HepG2 (cell line): ENCODE data around the gene DNPH1. TPM values are rescaled to one million over a fixed set of nuclear protein-coding genes. Genes with fewer than 3 reads are reported as not detected.

Experiments
- AGO2 ChIP-seq: fragments of 200-400 bp; formaldehyde crosslinking; optimal IDR thresholded peaks from 2 replicates; pipeline ENCODE3; 2017; ENCODE audit warnings: mild to moderate bottlenecking, low read depth, low read length, moderate library complexity
- ATM ChIP-seq: fragments of 450-650 bp; IDR thresholded peaks from 2 replicates; pipeline ENCODE4 v1.7.1; 2017; ENCODE audit warnings: mild to moderate bottlenecking, borderline replicate concordance
- ATRX ChIP-seq: sonication (generic); formaldehyde crosslinking; IDR thresholded peaks from 2 replicates; pipeline ENCODE4 v1.4.0; 2020; ENCODE audit warnings: missing genetic modification reagents, borderline replicate concordance
- BRD4 ChIP-seq: sonication (generic); formaldehyde crosslinking; IDR thresholded peaks from 2 replicates; pipeline ENCODE4 v1.4.0; 2020; ENCODE audit warnings: missing genetic modification reagents
- EEA1 ChIP-seq: sonication (generic); formaldehyde crosslinking; IDR thresholded peaks from 2 replicates; pipeline ENCODE4 v1.5.1; 2020; ENCODE audit warnings: mild to moderate bottlenecking, missing genetic modification reagents, borderline replicate concordance
- GTF3A ChIP-seq: sonication (generic); formaldehyde crosslinking; conservative IDR thresholded peaks from 2 replicates; pipeline ENCODE4 v1.4.0; 2020; ENCODE audit warnings: mild to moderate bottlenecking, missing genetic modification reagents
- KDM1A ChIP-seq: IDR thresholded peaks from 2 replicates; pipeline ENCODE4 v1.6.1; 2016; ENCODE audit warnings: missing compliant biosample characterization
- KDM3A ChIP-seq: IDR thresholded peaks from 2 replicates; pipeline ENCODE4 v1.6.1; 2018; ENCODE audit warnings: low read depth, missing compliant biosample characterization
- KDM5A ChIP-seq: fragments of 200-600 bp; sonication (generic); IDR thresholded peaks from 2 replicates; pipeline ENCODE4 v1.7.0; 2018; ENCODE audit warnings: antibody characterized with exemption, mild to moderate bottlenecking, low read length, borderline replicate concordance
- MEIS1 ChIP-seq: sonication (generic); formaldehyde crosslinking; IDR thresholded peaks from 2 replicates; pipeline ENCODE4 v1.9.0; 2021; ENCODE audit warnings: mild to moderate bottlenecking, missing genetic modification reagents, moderate library complexity, borderline replicate concordance
- NRL ChIP-seq: sonication (generic); formaldehyde crosslinking; IDR thresholded peaks from 2 replicates; pipeline ENCODE4 v1.5.0; 2020; ENCODE audit warnings: missing genetic modification reagents, mild to moderate bottlenecking, moderate library complexity, borderline replicate concordance
- ONECUT2 ChIP-seq: sonication (generic); formaldehyde crosslinking; IDR thresholded peaks from 2 replicates; pipeline ENCODE4 v1.4.0; 2020; ENCODE audit warnings: missing genetic modification reagents
- PCBP1 ChIP-seq: fragments of 200-400 bp; formaldehyde crosslinking; IDR thresholded peaks from 2 replicates; pipeline ENCODE4 v1.6.1; 2017; ENCODE audit warnings: mild to moderate bottlenecking, low read depth, low read length, borderline replicate concordance
- PPARG ChIP-seq: conservative IDR thresholded peaks from 2 replicates; pipeline ENCODE4 v1.6.1; 2016; ENCODE audit warnings: missing biosample characterization, missing genetic modification reagents
- RAD51 ChIP-seq: fragments of 450-650 bp; IDR thresholded peaks from 2 replicates; pipeline ENCODE4 v1.6.1; 2016; ENCODE audit warnings: borderline replicate concordance
- REXO4 ChIP-seq: sonication (generic); formaldehyde crosslinking; IDR thresholded peaks from 2 replicates; pipeline ENCODE4 v1.8.0; 2022; ENCODE audit warnings: missing genetic modification reagents, mild to moderate bottlenecking, borderline replicate concordance
- SALL1 ChIP-seq: sonication (generic); formaldehyde crosslinking; IDR thresholded peaks from 2 replicates; pipeline ENCODE4 v1.8.0; 2022; ENCODE audit warnings: mild to moderate bottlenecking, missing genetic modification reagents
- SOX13 ChIP-seq, 3 experiments: fragments of 450-650 bp in 1 of 3; sonication (generic) in 1 of 3; formaldehyde crosslinking in 1 of 3; IDR thresholded peaks in 2 of 3; conservative IDR thresholded peaks in 1 of 3; 2 replicates each; pipeline versions ENCODE4 v1.5.0 to v1.6.1; 2016 to 2020; ENCODE audit warnings: antibody characterized with exemption in 1 of 3, mild to moderate bottlenecking in 1 of 3, missing compliant biosample characterization in 1 of 3, missing genetic modification reagents in 1 of 3, moderate library complexity in 1 of 3
- ZNF232 ChIP-seq: sonication (generic); formaldehyde crosslinking; IDR thresholded peaks from 2 replicates; pipeline ENCODE4 v1.4.0; 2020; ENCODE audit warnings: missing genetic modification reagents, borderline replicate concordance
- ZNF501 ChIP-seq: sonication (generic); formaldehyde crosslinking; IDR thresholded peaks from 2 replicates; pipeline ENCODE4 v1.5.1; 2020; ENCODE audit warnings: mild to moderate bottlenecking, moderate library complexity, missing genetic modification reagents
- ZNF577 ChIP-seq: sonication (generic); formaldehyde crosslinking; IDR thresholded peaks from 2 replicates; pipeline ENCODE4 v1.4.0; 2020; ENCODE audit warnings: mild to moderate bottlenecking, low read depth, missing genetic modification reagents, borderline replicate concordance
- ZSCAN22 ChIP-seq: sonication (generic); formaldehyde crosslinking; IDR thresholded peaks from 2 replicates; pipeline ENCODE4 v1.4.0; 2020; ENCODE audit warnings: mild to moderate bottlenecking, missing genetic modification reagents
- ZUFSP ChIP-seq: sonication (generic); formaldehyde crosslinking; IDR thresholded peaks from 2 replicates; pipeline ENCODE4 v1.9.0; 2021; ENCODE audit warnings: missing genetic modification reagents, mild to moderate bottlenecking, borderline replicate concordance
- polyA plus RNA-seq, 8 experiments: library from polyadenylated mRNA; depleted of rRNA in 3 of 8; stranded (reverse) in 7 of 8; unstranded in 1 of 8; fragments of >200 nt; fragmentation: Illumina TruSeq in 4 of 8; extraction: Trizol in 4 of 8; gene quantifications; 2 replicates each; pipeline versions ENCODE4 v1.2.1 to v1.2.3, GENCODE V29; 2011 to 2016; ENCODE audit warnings: low read depth in 4 of 8, missing spikeins in 1 of 8, mixed read lengths in 1 of 8; ENCODE audit not compliant: insufficient read depth in 1 of 8
- total RNA-seq, 5 experiments: library from RNA; depleted of rRNA; stranded (reverse); fragments of >200 nt; fragmentation: Illumina TruSeq; extraction: Trizol; gene quantifications; 2 replicates each; pipeline ENCODE4 v1.2.3, GENCODE V29; 2016; ENCODE audit warnings: low read depth in 1 of 5
- TF ChIP-seq, protein P1 (sequence below): sonication (generic); formaldehyde crosslinking; IDR thresholded peaks from 2 replicates; pipeline ENCODE4 v1.5.0; 2020; ENCODE audit warnings: missing genetic modification reagents
- TF ChIP-seq, protein P2 (sequence below): sonication (generic); formaldehyde crosslinking; IDR thresholded peaks from 2 replicates; pipeline ENCODE4 v1.4.0; 2020; ENCODE audit warnings: missing genetic modification reagents

The DNPH1 gene
- total and polyA plus RNA-seq, 2 of the 13 experiments (the other 11 are each of a cell fraction or from before 2014, with no cell fraction given) = 56.5 to 75.1 TPM

DNA sequence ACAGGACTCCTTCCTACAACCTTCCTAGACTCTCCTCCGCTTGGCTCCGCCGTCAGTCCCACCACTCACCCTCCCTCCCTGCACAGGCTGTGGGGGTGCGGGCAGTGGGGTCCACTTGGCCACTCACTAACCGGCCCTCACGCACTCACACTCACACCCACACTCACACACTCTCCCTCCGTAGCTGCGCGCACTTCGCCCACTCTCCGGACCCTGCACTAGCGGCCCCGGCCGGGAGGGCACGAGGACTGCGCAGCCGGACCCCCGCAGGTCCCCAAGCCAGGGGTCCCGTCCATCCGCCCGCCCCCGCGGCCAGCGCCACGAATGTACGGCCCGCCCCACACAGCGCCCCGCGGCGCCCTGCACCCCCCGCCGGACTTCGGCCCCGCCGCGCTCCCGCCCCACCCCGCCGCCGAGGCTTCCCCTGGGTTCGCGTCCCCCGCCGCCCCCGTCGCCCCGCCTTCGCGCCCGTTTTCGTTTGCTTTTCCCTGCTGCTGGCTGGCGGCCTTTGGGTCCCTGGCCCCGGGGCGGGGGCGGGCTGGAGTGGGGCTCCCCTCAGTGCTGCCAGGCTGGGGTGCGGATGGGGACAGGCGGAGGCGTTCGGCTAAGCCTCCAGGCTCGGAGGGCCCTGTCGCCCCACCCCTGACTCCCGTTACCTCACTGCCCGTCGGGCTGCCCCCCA is 45.8 kb upstream of the DNPH1 start (continued):
- TF ChIP-seq ZUFSP (CRISPR knock-in tag) (no peak), SOX13 (IDR thresholded peaks at IDR 0.05) (no peak; the same call in 1 of the 2 replicates), SOX13 (CRISPR knock-in tag; conservative IDR thresholded peaks at IDR 0.05 in 1 of 2, IDR thresholded peaks at IDR 0.05 in 1 of 2) (peak in 1 of 2 experiments; percentile 55; a peak in 2 of 4 replicates), GTF3A (CRISPR knock-in tag) (peak; percentile 92; the same call in 1 of the 2 replicates), ZNF577 (CRISPR knock-in tag) (no peak), AGO2 (peak; percentile 96), EEA1 (CRISPR knock-in tag) (peak; percentile 82; the same call in 1 of the 2 replicates), BRD4 (CRISPR knock-in tag) (peak; percentile 98), ZSCAN22 (CRISPR knock-in tag) (peak; percentile 20; the same call in 1 of the 2 replicates), ATRX (CRISPR knock-in tag) (no peak), ZNF232 (CRISPR knock-in tag) (no peak; the same call in 1 of the 2 replicates), NRL (peak; percentile 17; the same call in 1 of the 2 replicates), SALL1 (peak; percentile 92), ONECUT2 (CRISPR knock-in tag) (no peak), PPARG (0 out of 2 replicates have a peak, but pooled peaks have one; percentile 42), PCBP1 (0 out of 2 replicates have a peak, but pooled peaks have one; percentile 55), ATM (no peak), REXO4 (CRISPR knock-in tag) (no peak), KDM3A (CRISPR knock-in tag) (peak; percentile 79; the same call in 1 of the 2 replicates), MEIS1 (peak; percentile 79; the same call in 1 of the 2 replicates), RAD51 (no peak), KDM5A (no peak; the same call in 1 of the 2 replicates), ZNF501 (CRISPR knock-in tag) (peak; percentile 46; the same call in 1 of the 2 replicates), KDM1A (CRISPR knock-in tag) (no peak)
- TF ChIP-seq, protein P1, sequence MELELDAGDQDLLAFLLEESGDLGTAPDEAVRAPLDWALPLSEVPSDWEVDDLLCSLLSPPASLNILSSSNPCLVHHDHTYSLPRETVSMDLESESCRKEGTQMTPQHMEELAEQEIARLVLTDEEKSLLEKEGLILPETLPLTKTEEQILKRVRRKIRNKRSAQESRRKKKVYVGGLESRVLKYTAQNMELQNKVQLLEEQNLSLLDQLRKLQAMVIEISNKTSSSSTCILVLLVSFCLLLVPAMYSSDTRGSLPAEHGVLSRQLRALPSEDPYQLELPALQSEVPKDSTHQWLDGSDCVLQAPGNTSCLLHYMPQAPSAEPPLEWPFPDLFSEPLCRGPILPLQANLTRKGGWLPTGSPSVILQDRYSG (CRISPR knock-in tag) = no peak
- TF ChIP-seq, protein P2, sequence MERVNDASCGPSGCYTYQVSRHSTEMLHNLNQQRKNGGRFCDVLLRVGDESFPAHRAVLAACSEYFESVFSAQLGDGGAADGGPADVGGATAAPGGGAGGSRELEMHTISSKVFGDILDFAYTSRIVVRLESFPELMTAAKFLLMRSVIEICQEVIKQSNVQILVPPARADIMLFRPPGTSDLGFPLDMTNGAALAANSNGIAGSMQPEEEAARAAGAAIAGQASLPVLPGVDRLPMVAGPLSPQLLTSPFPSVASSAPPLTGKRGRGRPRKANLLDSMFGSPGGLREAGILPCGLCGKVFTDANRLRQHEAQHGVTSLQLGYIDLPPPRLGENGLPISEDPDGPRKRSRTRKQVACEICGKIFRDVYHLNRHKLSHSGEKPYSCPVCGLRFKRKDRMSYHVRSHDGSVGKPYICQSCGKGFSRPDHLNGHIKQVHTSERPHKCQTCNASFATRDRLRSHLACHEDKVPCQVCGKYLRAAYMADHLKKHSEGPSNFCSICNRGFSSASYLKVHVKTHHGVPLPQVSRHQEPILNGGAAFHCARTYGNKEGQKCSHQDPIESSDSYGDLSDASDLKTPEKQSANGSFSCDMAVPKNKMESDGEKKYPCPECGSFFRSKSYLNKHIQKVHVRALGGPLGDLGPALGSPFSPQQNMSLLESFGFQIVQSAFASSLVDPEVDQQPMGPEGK = peak; percentile 98
